Common myeloid progenitor, CD34-positive (primary cell): ENCODE data around the gene CD200.

Experiments
- CTCF ChIA-PET: fragments of 350-600 bp; sonication (Branson Sonifier 250); formaldehyde crosslinking; loops from one replicate; lab custom pipeline; 2021; ENCODE audit warnings: antibody characterized with exemption; lab: Charles Lee
- POLR2A ChIA-PET: fragments of 350-600 bp; sonication (Branson Sonifier 250); formaldehyde crosslinking; loops from one replicate; lab custom pipeline; 2021; ENCODE audit warnings: antibody characterized with exemption; lab: Charles Lee
- DNase-seq, 3 donors: peaks; one replicate each; pipeline versions ENCODE4 v3.0.0 to v3.0.0-alpha.2; 2013
- H3K27ac ChIP-seq, 2 experiments: 1 replicate in 1 of 2; 2 replicates in 1 of 2; pipeline ENCODE4 v1.7.0; 2013; ENCODE audit warnings: inconsistent platforms in 2 of 2, low read length in 2 of 2, mild to moderate bottlenecking in 2 of 2, low read depth in 1 of 2, moderate library complexity in 1 of 2; ENCODE audit not compliant: severe bottlenecking in 2 of 2, insufficient read depth in 1 of 2, poor library complexity in 1 of 2
- H3K27me3 ChIP-seq, 5 experiments: replicated peaks in 2 of 5; 1 replicate in 3 of 5; 2 replicates in 2 of 5; pipeline versions ENCODE4 v1.6.1 to v1.7.0; 2013; ENCODE audit warnings: low read length in 4 of 5, mild to moderate bottlenecking in 2 of 5, moderate library complexity in 2 of 5, inconsistent platforms in 1 of 5; ENCODE audit not compliant: insufficient read depth in 5 of 5, control insufficient read depth in 4 of 5
- H3K36me3 ChIP-seq, 4 experiments: 1 replicate in 2 of 4; 2 replicates in 2 of 4; pipeline versions ENCODE4 v1.6.1 to v1.7.0; 2013; ENCODE audit warnings: low read length in 3 of 4, control low read depth in 1 of 4, mild to moderate bottlenecking in 1 of 4; ENCODE audit not compliant: control insufficient read depth in 4 of 4, insufficient read depth in 4 of 4
- H3K4me1 ChIP-seq, 4 experiments: 1 replicate in 3 of 4; 2 replicates in 1 of 4; pipeline versions ENCODE4 v1.6.1 to v1.7.1; 2013; ENCODE audit warnings: low read length in 3 of 4, mild to moderate bottlenecking in 3 of 4, control low read depth in 1 of 4, inconsistent platforms in 1 of 4, moderate library complexity in 1 of 4; ENCODE audit not compliant: control insufficient read depth in 4 of 4, insufficient read depth in 4 of 4; ENCODE audit errors: control extremely low read depth in 1 of 4
- H3K4me3 ChIP-seq, 7 experiments: 1 replicate in 4 of 7; 2 replicates in 3 of 7; pipeline versions ENCODE4 v1.5.1 to v1.7.0; 2013; ENCODE audit warnings: mild to moderate bottlenecking in 7 of 7, low read length in 6 of 7, moderate library complexity in 6 of 7, inconsistent platforms in 2 of 7, low read depth in 2 of 7, control low read depth in 1 of 7; ENCODE audit not compliant: insufficient read depth in 4 of 7, control insufficient read depth in 1 of 7; ENCODE audit errors: extremely low read depth in 1 of 7
- H3K9me3 ChIP-seq, 5 experiments: 1 replicate in 4 of 5; 2 replicates in 1 of 5; pipeline versions ENCODE4 v1.6.1 to v1.7.1; 2013; ENCODE audit warnings: low read length in 4 of 5, mild to moderate bottlenecking in 2 of 5, inconsistent platforms in 1 of 5, low read depth in 1 of 5, moderate library complexity in 1 of 5; ENCODE audit not compliant: control insufficient read depth in 4 of 5, insufficient read depth in 2 of 5; ENCODE audit errors: control extremely low read depth in 1 of 5
- WGBS: methylation state at CpG from one replicate; pipeline ENCODE4 v1.1.5; 2013; ENCODE audit not compliant: insufficient coverage; 5-methylcytosine and 5-hydroxymethylcytosine counted together

The CD200 gene

DNA sequence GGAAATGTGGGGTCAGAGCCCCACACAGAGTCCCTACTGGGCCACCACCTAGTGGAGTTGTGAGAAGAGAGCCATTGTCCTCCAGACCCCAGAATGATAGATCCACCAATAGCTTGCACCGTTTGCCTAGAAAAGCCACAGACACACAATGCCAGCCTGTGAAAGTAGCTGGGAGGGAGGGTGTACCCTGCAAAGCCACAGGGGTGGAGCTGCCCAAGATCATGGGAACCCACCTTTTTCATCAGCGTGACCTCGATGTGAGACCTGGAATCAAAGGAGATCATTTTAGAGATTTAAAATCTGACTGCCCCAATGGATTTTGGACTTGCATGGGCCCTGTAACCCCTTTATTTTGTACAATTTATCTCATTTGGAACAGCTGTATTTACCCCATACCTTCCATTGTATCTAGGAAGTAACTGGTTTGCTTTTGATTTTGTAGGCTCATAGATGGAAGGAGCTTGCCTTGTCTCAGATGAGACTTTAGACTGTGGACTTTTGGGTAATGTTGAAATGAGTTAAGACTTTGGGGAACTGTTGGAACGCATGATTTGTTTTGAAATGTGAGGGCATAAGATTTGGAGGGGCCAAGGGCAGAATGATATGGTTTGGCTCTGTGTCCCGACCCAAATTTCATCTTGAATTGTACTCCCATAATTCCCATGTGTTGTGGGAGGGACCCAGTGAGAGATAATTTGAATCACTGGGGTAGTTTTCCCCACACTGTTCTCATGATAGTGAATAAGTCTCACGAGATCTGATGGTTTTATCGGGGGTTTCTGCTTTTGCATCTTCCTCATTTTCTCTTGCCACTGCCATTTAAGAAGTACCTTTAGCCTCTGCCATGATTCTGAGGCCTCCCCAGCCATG is 49.0 kb downstream of the CD200 start:
- Histone ChIP-seq H3K36me3 (no peaks in the 10 kb centered on the region), H3K4me1 (peaks cover 10 to 60% (median 35%) of the 10 kb centered on the region in 4 experiments), H3K4me3 (no peak overlapping the region), H3K27ac (no peak overlapping the region), H3K9me3 (no peaks in the 10 kb centered on the region), H3K27me3 (no peaks in the 10 kb centered on the region)
- CTCF ChIA-PET = interaction anchor here (1.0 to 1.6 kb wide), 3 partner anchors 9 to 20 kb away, joined by 3 to 5 read pairs (median 4); no protein-coding TSS in a partner anchor
- peak in 1 of 3 donors; percentile 44 for DNase-seq
- POLR2A ChIA-PET = no interaction called here
- 92% methylated on average over 5 of the region's 7 CpGs for WGBS

DNA sequence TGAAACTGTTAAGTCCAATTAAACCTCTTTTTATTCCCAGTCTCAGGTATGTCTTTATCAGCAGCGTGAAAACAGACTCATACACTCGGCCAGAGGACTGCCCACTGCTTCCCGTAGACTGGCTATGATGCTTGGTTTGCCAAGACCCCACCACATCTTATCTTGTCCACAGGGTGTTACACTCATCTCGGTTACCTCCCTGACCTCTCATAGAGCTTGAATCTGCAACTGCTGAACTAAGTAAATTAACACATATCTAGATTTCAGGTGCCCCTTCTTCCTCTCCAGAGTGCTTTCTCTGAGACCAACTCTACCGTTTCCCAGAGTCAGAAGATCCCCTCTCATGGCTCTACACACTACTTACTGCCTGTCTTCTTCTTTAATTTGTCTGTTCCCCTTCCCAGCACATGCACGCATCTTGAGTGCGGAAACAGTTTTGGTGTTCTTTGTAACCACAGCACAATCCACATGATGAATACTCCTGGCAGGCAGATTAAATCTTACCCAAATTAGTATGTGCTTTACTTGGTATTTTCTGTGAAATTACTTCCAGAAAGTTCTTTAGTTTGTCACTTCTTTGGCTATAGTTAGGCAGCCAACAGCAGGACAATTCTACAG is 49.7 kb downstream of the CD200 start:
- H3K9me3 ChIP-seq = no peaks in the 10 kb centered on the region
- POLR2A ChIA-PET = no interaction called here
- CTCF ChIA-PET = interaction anchor here (1.0 to 1.6 kb wide), 2 partner anchors 10 to 20 kb away, joined by 3 to 4 read pairs; no protein-coding TSS in a partner anchor
- no peak overlapping the region for H3K4me3 ChIP-seq
- peak; percentile 38 to 81 (median 73) for DNase-seq
- WGBS = 36% methylated on average over 5 of the region's 7 CpGs
- H3K27me3 ChIP-seq = no peaks in the 10 kb centered on the region
- H3K36me3 ChIP-seq = no peaks in the 10 kb centered on the region
- no peak overlapping the region for H3K27ac ChIP-seq
- H3K4me1 ChIP-seq = peaks cover 8 to 53% (median 33%) of the 10 kb centered on the region in 4 experiments

DNA sequence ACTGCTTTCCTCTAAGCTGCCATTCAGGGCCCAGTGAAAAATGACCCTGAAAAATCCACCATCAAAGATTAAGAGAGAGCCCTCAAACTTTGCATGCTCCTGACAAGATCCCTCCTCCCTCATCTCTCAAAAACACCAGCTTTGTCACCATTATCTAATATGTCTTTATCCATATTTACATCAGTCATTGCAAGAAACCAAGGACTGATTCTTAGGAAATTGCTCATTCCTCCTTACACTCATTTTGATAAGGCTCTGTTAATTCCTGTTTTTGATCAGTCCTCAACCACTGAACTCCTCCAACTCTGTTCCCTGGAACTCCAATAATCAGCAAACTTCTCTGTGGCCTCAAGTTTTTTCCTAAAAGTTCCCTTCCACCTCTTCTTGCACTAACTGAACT is 51.8 kb downstream of the CD200 start:
- H3K27me3 ChIP-seq = no peaks in the 10 kb centered on the region
- H3K9me3 ChIP-seq = no peaks in the 10 kb centered on the region
- H3K36me3 ChIP-seq = no peaks in the 10 kb centered on the region
- ChIA-PET POLR2A (no interaction called here), CTCF (no interaction called here)
- H3K27ac ChIP-seq = no peak overlapping the region
- peaks cover 14 to 43% (median 24%) of the 10 kb centered on the region in 4 experiments for H3K4me1 ChIP-seq
- DNase-seq = no peak
- H3K4me3 ChIP-seq = no peak overlapping the region

DNA sequence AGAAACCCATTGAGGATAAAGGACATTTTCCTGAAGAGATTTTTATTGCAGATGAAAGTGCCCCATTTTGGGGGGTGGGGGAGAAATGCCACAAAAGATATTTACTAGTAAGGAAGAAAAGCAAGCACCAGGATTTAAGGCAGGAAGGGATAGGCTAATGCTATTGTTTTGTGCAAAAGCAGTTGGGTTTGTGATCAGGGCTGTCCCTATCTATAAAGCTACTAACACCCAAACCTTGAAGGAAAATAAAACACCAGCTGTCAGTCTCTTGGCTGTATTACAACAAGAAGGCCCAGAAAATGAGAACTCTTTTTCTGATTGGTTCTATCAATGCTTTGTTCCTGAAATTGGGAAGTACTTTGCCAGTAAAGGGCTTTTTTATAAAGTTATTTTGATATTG is 56.0 kb downstream of the CD200 start:
- POLR2A ChIA-PET = no interaction called here

DNA sequence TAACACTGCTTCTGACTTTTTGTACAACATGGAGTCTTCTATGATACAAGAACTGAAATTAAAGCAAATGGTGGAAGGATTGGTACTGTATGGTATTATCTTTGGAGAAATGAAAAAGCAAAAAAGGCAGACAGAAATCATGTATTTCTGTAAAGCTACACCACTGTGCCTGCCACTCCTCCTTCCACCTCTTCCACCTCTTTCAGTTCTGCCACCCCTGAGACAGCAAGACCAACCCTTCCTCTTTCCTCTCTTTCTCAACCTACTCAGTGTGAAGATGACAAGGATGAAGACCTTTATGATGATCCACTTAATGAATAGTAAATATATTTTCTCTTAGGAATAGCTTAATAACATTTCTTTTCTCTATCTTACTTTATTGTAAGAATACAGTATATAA is 57.0 kb downstream of the CD200 start:
- no peak overlapping the region for H3K4me3 ChIP-seq
- H3K9me3 ChIP-seq = peaks cover 0 to 3% (median 0%) of the 10 kb centered on the region in 5 experiments
- POLR2A ChIA-PET = no interaction called here
- no peaks in the 10 kb centered on the region for H3K36me3 ChIP-seq
- DNase-seq = no peak
- H3K27me3 ChIP-seq = no peaks in the 10 kb centered on the region
- CTCF ChIA-PET = interaction anchor here (0.8 to 0.9 kb wide), 4 partner anchors 9 to 80 kb away, joined by 3 to 5 read pairs (median 4); no protein-coding TSS in a partner anchor
- H3K4me1 ChIP-seq = peaks cover 22 to 52% (median 38%) of the 10 kb centered on the region in 4 experiments
- no peak overlapping the region for H3K27ac ChIP-seq

More for the DNA sequence above, 56.0 kb downstream of the CD200 start:
- Histone ChIP-seq H3K36me3 (no peaks in the 10 kb centered on the region), H3K9me3 (peaks cover 0 to 3% (median 0%) of the 10 kb centered on the region in 5 experiments), H3K27ac (no peak overlapping the region), H3K4me3 (no peak overlapping the region), H3K4me1 (peaks cover 19 to 49% (median 32%) of the 10 kb centered on the region in 4 experiments), H3K27me3 (no peaks in the 10 kb centered on the region)
- CTCF ChIA-PET = no interaction called here
- no peak for DNase-seq

DNA sequence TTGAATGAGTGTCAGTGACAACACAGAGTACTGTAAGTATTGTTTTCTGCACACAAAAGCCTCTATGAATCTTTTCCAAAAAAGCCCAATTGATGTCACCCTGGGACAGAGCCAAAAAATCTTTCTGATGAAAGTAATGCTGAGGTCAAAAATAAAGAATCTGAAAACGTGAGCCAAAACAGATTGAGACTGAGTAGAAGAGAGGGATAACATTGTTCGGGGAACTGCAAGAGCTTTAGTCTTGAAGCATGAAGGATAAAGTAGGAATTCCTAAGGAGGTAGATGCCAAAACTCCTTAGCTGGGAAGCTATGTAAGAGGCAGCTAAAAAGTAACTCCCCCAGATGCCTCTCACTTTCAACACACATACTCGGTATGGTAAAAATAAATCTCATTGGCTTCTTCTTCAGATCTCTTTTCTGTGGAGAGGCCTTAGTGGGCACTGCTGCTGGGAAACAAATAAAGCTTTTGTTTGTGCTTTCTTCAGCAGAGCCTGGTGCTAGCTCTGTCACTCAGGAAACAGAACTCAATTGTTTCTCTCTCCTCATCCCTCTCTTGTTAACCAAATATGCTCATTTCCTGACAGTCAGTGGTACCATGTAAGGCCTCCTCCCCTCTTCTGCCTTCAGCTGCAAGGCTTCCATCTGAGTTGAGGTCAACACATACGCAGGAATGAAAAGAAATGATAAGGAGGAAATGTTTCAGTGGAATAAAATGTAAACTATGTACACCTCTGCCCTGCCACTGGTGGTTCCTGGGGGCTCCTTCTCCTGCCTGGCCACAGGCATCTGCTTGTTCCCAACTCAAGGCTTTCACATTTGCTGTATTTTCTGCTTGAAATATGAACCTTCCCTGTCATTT is 58.1 kb downstream of the CD200 start:
- H3K4me3 ChIP-seq = peak overlapping the region in 1 of 7 experiments; percentile 11
- peaks cover 28 to 63% (median 43%) of the 10 kb centered on the region in 4 experiments for H3K4me1 ChIP-seq
- DNase-seq = peak in 1 of 3 donors; percentile 40
- ChIA-PET POLR2A (interaction anchor here (0.5 kb wide), 1 partner anchor 34 kb away, joined by 3 read pairs; no protein-coding TSS in a partner anchor), CTCF (interaction anchor here (0.8 to 1.5 kb wide), 8 partner anchors 10 to 79 kb away, joined by 3 to 5 read pairs (median 4); no protein-coding TSS in a partner anchor)
- H3K27me3 ChIP-seq = no peaks in the 10 kb centered on the region
- 38% methylated on average over 3 of the region's 4 CpGs for WGBS
- peaks cover 0 to 3% (median 0%) of the 10 kb centered on the region in 5 experiments for H3K9me3 ChIP-seq
- H3K27ac ChIP-seq = peak overlapping the region; percentile 35 to 62
- H3K36me3 ChIP-seq = no peaks in the 10 kb centered on the region
